ENCODE data around the gene WFS1.

The WFS1 gene

DNA sequence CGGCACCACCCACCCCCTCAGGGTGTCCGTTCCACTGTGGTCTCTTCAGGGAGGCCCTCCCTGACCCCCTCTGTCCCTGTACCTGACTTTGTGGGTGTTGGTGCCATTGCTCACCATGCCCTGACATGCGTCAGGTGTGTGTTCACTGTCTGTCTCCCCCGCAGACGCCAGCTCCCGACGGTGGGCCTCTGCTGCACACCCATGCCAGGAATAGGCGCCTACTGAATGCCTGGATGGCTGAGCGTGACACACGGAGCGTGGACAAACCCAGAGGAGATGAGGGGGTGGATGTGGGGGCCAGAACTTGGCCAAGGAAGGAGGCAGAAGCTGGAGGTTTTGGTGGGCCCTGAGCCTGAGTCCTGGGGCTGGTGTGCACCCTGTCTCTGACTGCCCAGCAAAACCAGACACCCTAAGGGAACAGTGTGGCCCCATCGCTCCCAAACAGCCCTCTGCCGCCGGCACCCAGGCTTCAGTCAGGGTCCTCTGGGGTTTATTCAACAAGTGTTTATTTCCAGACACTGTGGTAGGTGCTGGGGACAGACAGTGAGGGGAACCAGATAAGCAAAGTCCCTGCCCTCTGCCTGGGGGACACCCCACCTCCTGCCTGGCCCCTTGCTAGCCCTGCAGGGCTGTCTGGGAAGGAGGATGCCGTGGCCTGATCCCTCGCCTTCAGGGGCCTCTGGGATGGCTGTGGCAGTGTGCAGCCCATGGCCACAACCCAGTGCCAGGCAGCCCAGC is 76.9 kb downstream of the WFS1 start:
- no peaks in the 10 kb centered on the region for H3K9me3 ChIP-seq
- TF ChIP-seq, protein P1, sequence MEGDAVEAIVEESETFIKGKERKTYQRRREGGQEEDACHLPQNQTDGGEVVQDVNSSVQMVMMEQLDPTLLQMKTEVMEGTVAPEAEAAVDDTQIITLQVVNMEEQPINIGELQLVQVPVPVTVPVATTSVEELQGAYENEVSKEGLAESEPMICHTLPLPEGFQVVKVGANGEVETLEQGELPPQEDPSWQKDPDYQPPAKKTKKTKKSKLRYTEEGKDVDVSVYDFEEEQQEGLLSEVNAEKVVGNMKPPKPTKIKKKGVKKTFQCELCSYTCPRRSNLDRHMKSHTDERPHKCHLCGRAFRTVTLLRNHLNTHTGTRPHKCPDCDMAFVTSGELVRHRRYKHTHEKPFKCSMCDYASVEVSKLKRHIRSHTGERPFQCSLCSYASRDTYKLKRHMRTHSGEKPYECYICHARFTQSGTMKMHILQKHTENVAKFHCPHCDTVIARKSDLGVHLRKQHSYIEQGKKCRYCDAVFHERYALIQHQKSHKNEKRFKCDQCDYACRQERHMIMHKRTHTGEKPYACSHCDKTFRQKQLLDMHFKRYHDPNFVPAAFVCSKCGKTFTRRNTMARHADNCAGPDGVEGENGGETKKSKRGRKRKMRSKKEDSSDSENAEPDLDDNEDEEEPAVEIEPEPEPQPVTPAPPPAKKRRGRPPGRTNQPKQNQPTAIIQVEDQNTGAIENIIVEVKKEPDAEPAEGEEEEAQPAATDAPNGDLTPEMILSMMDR (IDR thresholded peaks at IDR 0.05; ENCODE audit: low read depth, low read length): no peak
- H3K4me1 ChIP-seq: peaks cover 7% of the 10 kb centered on the region; the same call in 1 of the 2 replicates
- no peaks in the 10 kb centered on the region for H3K36me3 ChIP-seq
- no peak overlapping the region for H3K4me3 ChIP-seq (ENCODE audit: low read depth, low read length)
- no peaks in the 10 kb centered on the region for H3K27me3 ChIP-seq
- no peak for DNase-seq

DNA sequence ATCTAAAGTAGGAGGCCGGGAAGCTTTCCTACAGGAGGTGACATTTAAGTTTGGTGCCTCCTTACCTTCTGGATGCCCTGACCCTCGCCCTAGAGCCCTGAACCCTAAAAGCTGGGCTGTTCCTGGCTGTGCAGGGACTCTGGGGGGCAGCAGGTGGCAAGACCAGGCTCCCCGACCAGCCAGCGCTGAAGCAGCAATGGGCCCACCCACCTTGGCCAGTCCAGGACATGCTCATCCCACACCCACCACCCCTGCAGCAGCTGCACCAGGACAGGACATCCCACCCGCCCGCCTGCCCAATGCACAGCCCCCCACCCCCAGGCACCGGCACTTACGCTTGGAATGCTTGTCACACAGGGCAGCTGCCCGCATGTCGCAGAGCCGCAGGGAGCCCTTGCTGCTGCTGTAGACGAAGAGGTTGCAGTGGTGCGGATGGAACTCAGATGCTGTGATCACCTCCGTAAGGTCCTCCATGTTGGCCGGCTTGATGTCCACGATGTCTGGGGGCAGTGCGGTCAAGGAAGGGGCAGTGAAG is 77.9 kb downstream of the WFS1 start:
- Histone ChIP-seq H3K27me3 (no peaks in the 10 kb centered on the region), H3K4me1 (peaks cover 7% of the 10 kb centered on the region; the same call in 1 of the 2 replicates), H3K36me3 (no peaks in the 10 kb centered on the region), H3K9me3 (no peaks in the 10 kb centered on the region), H3K4me3 (ENCODE audit: low read depth, low read length) (no peak overlapping the region)
- DNase-seq: no peak
- TF ChIP-seq, protein P1 (IDR thresholded peaks at IDR 0.05; ENCODE audit: low read depth, low read length): no peak

DNA sequence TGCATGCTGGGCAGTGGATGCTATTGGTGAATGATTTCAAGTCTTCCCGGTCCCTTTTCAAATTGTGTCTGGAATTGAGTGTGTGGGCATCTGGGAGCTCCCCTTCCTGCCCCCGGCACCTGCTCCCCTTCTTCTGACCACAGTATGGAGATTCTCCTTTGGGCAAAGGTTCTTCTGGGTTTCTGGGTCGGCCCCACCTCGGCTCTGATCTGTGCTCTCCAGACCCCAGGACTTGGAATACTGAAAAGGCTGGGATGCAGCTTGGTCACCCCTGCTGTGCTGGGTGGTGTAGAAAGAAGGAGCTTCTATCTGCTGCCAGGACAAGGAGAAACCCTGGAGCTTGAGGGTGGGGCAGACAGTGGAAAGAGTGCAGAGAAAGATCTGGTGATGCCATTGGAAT is 78.8 kb downstream of the WFS1 start:
- H3K4me1 ChIP-seq: no peaks in the 10 kb centered on the region
- DNase-seq: no peak
- H3K27me3 ChIP-seq: no peaks in the 10 kb centered on the region
- TF ChIP-seq, protein P1 (IDR thresholded peaks at IDR 0.05; ENCODE audit: low read depth, low read length): no peak
- no peaks in the 10 kb centered on the region for H3K36me3 ChIP-seq
- no peak overlapping the region for H3K4me3 ChIP-seq (ENCODE audit: low read depth, low read length)
- no peaks in the 10 kb centered on the region for H3K9me3 ChIP-seq

DNA sequence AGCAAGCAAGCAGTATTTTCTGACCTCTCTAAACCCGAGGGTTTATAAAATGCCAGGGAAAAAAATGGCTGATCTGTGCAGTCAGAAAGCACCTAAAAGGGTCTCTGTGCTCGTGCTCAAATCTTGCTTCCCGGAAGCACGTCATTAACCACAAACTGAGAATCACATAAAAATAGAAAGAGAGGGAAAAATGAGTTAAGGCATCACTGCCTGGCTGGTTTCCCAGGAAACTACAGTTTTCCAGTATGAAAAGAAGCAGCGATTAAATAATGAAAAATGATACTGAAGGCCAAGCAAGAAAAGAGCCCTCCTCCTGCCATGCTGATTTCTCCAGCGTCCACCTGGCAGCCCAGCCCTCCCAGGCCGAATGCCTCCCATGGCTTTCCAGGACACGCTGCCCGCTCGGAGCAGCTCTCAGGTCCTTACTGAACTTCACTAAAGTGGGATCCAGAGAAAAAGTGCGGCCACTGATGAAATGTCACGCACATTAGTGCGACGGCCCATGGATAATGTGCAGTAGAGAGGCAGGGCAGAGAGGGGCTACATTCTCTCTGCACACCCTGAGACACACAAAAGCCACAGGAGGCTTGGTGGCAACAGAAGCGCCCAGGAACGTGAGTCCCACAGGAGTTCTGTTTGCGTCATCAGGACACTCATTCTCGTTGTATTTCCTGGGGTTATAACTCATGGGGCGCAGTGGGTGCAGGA is 80.4 kb downstream of the WFS1 start:
- no peak overlapping the region for H3K4me3 ChIP-seq (ENCODE audit: low read depth, low read length)
- H3K4me1 ChIP-seq: no peaks in the 10 kb centered on the region
- H3K9me3 ChIP-seq: no peaks in the 10 kb centered on the region
- H3K27me3 ChIP-seq: no peaks in the 10 kb centered on the region
- TF ChIP-seq, protein P1 (IDR thresholded peaks at IDR 0.05; ENCODE audit: low read depth, low read length): no peak
- H3K36me3 ChIP-seq: no peaks in the 10 kb centered on the region
- no peak for DNase-seq

DNA sequence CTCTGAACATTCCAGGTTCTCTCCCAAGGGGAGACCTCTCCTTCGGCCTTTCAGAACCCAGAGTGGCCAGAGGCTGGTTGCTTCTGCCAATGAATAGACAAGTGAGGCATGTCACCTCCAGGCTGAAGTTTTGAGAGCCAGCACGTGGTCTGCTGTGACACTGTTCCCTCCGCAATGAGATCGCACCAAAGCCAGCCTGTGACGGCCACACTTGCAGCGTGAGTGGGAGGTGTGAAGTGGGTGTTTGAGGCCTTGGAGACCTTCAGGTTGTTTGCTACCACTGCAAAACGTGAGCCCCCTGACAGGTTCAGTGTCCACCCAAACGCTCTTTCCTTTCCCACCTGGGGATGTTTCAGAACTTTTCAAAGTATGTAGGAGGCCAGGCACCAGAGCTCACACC is 81.0 kb downstream of the WFS1 start:
- no peaks in the 10 kb centered on the region for H3K36me3 ChIP-seq
- DNase-seq: no peak
- TF ChIP-seq, protein P1 (IDR thresholded peaks at IDR 0.05; ENCODE audit: low read depth, low read length): no peak
- H3K27me3 ChIP-seq: no peaks in the 10 kb centered on the region
- H3K9me3 ChIP-seq: no peaks in the 10 kb centered on the region
- H3K4me3 ChIP-seq (ENCODE audit: low read depth, low read length): no peak overlapping the region
- H3K4me1 ChIP-seq: no peaks in the 10 kb centered on the region

All from BE2C (cell line).